ENCODE measurements around the gene KLHL29. TPM values are rescaled to one million over a fixed set of nuclear protein-coding genes. Genes with fewer than 3 reads are reported as not detected.

Gene KLHL29
- total and polyA plus RNA-seq, 2 donors (not counting 3 experiments of a cell fraction or from before 2014, with no cell fraction given): 4.6 to 12.7 TPM

DNA sequence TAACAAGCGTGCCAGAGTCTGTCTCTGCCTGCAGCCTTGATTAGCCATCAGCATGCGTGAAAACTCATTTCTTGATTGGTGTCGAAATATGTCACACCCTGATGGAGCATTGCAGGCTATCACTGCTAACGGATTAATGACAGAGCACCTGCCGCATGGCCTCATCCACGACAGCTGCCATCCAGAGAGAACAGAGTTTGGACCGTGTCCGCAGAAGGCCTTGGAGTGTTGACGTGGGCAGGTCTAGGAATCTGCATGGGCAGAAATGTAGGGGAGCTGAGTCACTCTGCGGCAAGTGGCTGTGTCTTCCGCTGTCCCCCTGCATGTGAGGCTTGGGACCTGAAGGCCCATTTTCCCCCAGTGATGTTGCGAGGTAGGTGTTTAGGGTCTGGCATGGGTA, 43.0 kb downstream of the KLHL29 start:
- Histone ChIP-seq H4K20me1 (replicated peaks; ENCODE audit: control insufficient read depth, extremely low read depth, insufficient read depth, low read length) (no peaks in the 10 kb centered on the region), H3K27me3 (ENCODE audit: control insufficient read depth in 2 of 2, insufficient read depth in 2 of 2, low read length in 2 of 2) (no peaks in the 10 kb centered on the region), H3K9me3 (replicated peaks; ENCODE audit: control insufficient read depth, insufficient read depth, low read length) (no peaks in the 10 kb centered on the region), H3K9me1 (replicated peaks; ENCODE audit: control insufficient read depth, extremely low read depth, insufficient read depth, low read length) (no peaks in the 10 kb centered on the region), H2AFZ (ENCODE audit: low read depth, low read length) (no peak overlapping the region), H3K4me1 (ENCODE audit: control insufficient read depth, extremely low read depth, insufficient read depth, low read length) (no peaks in the 10 kb centered on the region), H3K27ac (ENCODE audit: insufficient read depth, low read depth, low read length) (no peak overlapping the region), H3K4me3 (replicated peaks in 1 of 3; ENCODE audit: insufficient read depth in 1 of 3, low read depth in 1 of 3, low read length in 3 of 3) (no peak overlapping the region), H3K79me2 (ENCODE audit: control insufficient read depth, insufficient read depth, low read length) (no peaks in the 10 kb centered on the region), H3K36me3 (ENCODE audit: control insufficient read depth in 2 of 2, extremely low read depth in 1 of 2, insufficient read depth in 2 of 2, low read length in 2 of 2) (no peaks in the 10 kb centered on the region), H3K9ac (replicated peaks; ENCODE audit: extremely low read depth, insufficient read depth, low read length) (no peak overlapping the region), H3K4me2 (ENCODE audit: insufficient read depth, low read length) (no peak overlapping the region)
- ChIA-PET POLR2A (no interaction called here), CTCF (no interaction called here)
- intact Hi-C loops (cut with micrococcal nuclease): no loop called here
- DNase-seq (ENCODE audit: low read depth, low spot score) (no peak), FAIRE-seq (peak; percentile 38)
- no TSS peak for BruUV-seq (replicated peaks)
- TF ChIP-seq MYC (IDR thresholded peaks at IDR 0.05; ENCODE audit: low read depth, low read length) (no peak), JUN (IDR thresholded peaks at IDR 0.05; ENCODE audit: borderline replicate concordance, insufficient read depth, insufficient read length, low read depth) (no peak), POLR2AphosphoS5 (IDR thresholded peaks at IDR 0.05; ENCODE audit: insufficient read depth, low read depth, low read length) (no peak), CTCF (IDR thresholded peaks at IDR 0.05; ENCODE audit: extremely low read depth in 1 of 2, insufficient read depth in 1 of 2, low read depth in 1 of 2, low read length in 2 of 2) (no peak), POLR2A (IDR thresholded peaks at IDR 0.05; ENCODE audit: low read depth, low read length) (no peak), MAX (IDR thresholded peaks at IDR 0.05; ENCODE audit: insufficient read depth, insufficient read length) (no peak), GATA2 (IDR thresholded peaks at IDR 0.05; ENCODE audit: insufficient read depth, insufficient read length, low read depth, low read length) (no peak), EZH2 (IDR thresholded peaks at IDR 0.05; ENCODE audit: borderline replicate concordance, low read depth, low read length, severe bottlenecking) (no peak), FOS (IDR thresholded peaks at IDR 0.05; ENCODE audit: borderline replicate concordance, insufficient read depth, low read length) (no peak)
- dilution Hi-C loops (cut with MboI; ENCODE audit: extremely low pct_ligation_motif_present, low sequenced_read_pairs): no loop called here

All from endothelial cell of umbilical vein (primary cell).